Activated CD4-positive, alpha-beta T cell treated with anti-CD3 and anti-CD28 coated beads, Interleukin-2, Interleukin-6, amounts not matched to agents 100 ng/mL and 50 ng/mL, durations not matched to agents 16 hours and 8 hours (primary cell): Measurements from ENCODE around the gene RNF121.

ENCODE experiments used
- DNase-seq: peaks from one replicate; pipeline ENCODE4 v3.0.0-alpha.2; 2020

Gene RNF121

GRCh38 chr11:71935338-71935925, 6.6 kb downstream of the RNF121 start:
- DNase-seq, result no peak

- no peak for DNase-seq
Observed at GRCh38 chr11:71936825-71937224, 8.0 kb downstream of the RNF121 start.

GRCh38 chr11:71937826-71938225, 9.0 kb downstream of the RNF121 start:
- DNase-seq, result no peak

GRCh38 chr11:71940561-71941219, 11.8 kb downstream of the RNF121 start:
- no peak for DNase-seq

DNA sequence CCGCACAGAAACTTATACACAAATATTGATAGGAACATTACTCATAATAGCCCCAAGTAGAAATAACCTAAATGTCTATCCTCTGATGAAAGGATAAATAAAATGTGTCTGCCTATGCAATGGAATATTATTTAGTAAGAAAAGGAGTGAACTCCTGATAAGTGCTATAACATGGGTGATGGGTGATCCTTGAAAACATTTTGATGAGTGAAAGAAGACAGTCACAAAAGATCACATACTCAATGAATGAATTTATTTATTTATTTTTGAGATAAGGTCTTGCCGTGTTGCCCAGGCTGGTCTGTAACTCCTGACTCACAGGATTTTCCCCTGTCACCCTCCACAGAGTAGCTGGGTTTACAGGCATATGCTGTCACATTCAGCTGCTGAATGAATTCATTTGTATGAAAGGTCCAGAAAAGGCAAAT, 17.3 kb downstream of the RNF121 start:
- no peak for DNase-seq

DNA sequence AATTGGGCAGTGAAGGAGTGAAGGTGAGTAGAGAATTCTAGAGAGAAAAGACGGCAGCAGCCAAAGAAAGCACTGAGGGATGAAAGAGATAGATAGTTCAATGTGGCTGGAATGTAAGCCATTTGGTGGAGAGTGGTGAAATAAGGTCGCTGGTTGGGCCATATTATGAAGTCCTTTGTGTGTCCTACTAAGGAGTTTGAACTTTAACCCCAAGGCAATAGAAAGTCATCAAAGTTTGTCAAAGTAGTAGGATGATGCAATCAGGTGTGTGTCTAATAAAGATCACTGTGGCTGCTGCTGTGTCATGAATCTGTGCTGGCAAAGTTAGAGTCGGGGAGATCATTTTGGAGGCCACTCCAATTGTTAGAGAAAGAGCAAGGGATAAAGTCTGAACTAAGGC, 18.7 kb downstream of the RNF121 start:
- no peak for DNase-seq

GRCh38 chr11:71948314-71949027, 19.6 kb downstream of the RNF121 start:
- no peak for DNase-seq

- DNase-seq, result no peak
Observed at GRCh38 chr11:71949034-71949433, 20.2 kb downstream of the RNF121 start.

- DNase-seq, result no peak
Observed at GRCh38 chr11:71951741-71952310, 23.0 kb downstream of the RNF121 start.

- no peak for DNase-seq
Observed at GRCh38 chr11:71955898-71956456, 27.1 kb downstream of the RNF121 start.

DNA sequence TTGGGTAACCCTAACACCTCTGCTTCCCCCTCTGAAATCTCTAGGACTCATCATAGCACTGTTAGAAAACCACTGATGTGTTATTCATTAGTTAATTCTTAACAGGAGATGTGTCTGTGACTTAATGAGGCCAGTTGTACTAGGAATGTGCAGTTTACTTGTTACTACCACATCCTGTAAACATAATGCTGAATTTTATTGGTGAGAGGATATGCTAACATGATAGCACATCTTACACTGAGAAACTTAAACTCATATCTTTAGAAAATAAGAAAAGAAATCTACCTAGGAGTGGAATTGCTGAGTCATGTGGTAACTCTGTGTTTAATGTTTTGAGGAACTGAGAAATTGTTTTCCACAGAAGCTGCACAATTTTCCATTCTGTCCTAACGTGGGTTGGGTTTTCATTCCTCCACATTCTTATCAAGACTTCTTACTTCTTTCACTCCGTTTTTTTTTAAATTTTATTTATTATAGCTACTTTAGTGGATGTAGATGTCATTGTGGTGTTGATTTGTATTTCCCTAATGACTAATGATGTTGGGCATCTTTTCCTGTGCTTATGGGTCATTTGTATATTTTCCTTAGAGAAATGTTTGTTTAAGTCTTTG, 33.7 kb downstream of the RNF121 start:
- DNase-seq, result peak; percentile 16

- no peak for DNase-seq
Observed at GRCh38 chr11:71963468-71963867, 34.6 kb downstream of the RNF121 start.

- DNase-seq, result no peak
Observed at GRCh38 chr11:71964641-71965040, 35.8 kb downstream of the RNF121 start.

DNA sequence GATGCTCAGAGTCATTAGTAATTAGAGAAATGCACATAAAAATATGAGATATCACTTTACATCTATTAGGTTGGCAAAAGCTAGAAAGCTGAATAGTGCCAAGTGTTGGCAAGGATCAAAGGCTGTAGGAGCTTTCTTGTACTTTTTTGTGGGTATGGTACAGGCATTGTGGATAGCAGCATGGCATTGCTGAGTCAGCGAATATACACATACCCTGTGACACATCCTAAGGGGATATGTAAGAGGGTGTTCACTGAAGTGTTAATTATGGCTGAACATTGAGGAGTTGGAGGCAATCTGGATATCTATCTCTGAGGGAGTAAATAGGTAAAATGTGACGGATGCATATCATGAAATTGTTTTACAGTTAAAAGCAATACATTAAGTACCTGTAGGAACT, 42.8 kb downstream of the RNF121 start:
- DNase-seq, result no peak

DNA sequence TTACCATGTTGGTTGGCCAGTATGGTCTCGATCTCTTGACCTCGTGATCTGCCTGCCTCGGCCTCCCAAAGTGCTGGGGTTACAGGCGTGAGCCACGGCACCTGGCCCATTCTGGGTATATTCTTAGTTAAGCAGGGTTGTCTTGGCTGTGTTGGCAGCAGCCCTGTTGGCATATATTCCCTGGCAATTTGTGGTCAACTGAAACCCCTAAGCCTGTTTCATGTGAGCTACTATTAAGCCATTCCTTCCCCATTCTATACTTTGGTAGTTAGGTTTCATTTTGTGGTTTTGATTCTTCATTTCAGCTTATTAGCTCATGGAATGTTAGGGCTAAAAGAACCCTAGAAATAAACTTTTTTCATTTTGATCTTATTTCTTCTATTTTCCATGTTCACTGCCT, 47.7 kb downstream of the RNF121 start:
- DNase-seq, result no peak

- DNase-seq, result no peak
Observed at GRCh38 chr11:71977090-71977489, 48.2 kb downstream of the RNF121 start.

DNA sequence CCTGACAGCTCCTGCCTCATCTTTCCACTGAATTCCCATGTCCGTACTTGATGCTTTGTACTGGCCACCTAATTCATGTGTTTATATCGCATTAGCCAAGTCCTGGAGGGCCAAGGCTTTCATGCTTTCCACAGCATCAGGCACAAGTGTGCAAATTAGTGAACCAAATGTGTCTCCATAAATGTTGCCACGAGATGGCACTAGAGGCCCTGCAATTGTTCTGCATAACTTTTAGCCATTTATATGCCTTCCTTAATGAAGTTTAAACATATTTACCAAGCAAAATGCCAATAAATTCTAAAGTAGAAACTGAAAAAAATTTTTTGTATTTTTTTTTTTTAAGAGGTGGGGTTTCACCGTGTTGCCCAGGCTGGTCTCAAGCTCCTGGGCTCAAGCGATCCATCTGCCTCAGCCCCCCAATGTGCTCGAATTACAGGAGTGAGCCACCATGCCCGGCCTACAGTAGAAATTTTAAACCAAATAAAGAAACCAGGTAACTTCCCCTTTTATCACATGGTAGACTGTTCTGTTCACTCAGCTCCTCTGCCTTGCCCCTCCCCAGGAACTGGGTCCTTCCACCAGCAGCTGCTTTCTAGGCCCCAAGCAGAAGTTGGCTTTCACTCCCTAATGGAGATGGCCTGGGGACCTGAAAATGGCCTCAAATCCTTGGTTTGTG, 49.0 kb downstream of the RNF121 start:
- DNase-seq, result peak; percentile 60

GRCh38 chr11:71979094-71979493, 50.2 kb downstream of the RNF121 start:
- no peak for DNase-seq

- no peak for DNase-seq
Observed at GRCh38 chr11:71979602-71980001, 50.8 kb downstream of the RNF121 start.

DNA sequence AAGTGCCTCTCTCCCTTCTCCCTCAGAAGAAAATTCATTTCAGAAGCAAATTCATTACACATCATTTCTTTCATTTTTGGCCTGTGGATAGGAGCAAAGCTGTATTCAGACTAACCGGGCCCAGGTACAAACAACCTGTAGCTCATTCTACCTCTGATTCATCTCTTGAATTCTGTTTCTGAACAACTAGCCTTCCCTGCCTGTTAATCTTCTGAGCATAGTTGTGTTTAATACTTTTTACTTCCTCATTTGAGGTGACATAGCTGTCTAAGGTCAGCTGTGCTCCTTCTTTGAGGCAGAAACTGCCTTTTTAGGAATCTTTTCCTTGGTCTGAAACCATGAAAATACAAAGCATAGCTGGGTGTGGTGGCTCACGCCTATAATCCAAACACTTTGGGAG, 57.3 kb downstream of the RNF121 start:
- no peak for DNase-seq

DNA sequence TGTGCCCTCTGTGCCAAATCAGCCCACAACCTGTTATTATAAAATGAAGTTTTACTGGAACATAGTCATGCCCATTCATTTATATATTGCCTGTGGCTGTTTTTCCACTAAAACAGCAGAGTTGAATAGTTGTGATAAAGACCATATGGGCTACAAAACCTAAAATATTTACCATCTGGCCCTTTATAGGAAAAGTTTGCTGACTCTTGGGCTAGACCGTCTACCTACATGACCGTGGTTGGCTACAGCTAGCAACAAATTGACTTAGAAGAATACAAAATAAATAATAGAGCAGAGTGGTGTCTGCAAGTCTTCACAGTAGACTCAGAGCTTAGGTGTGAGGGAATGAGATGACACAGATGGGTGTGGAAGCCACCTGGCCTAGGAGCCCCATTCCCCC, 58.7 kb downstream of the RNF121 start:
- no peak for DNase-seq

DNA sequence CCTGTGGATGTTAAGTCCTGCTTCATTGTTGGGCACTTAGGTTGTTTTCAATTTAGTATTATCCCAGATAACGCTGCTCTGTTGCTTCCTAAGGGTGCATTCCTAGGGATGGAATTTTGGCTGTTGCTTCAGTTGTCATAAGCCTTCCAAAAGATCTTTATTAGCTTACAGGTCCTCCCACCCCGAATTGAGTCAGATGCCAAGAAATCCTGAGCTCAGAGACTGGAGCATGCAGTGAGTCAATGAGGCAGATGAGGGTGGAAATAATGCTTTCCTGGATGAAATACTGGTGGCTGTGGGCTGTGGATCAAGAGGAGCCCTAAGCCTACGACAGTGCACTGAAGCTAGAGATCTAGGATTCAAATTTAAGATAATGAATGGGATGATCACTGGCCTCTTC, 59.2 kb downstream of the RNF121 start:
- no peak for DNase-seq

GRCh38 chr11:71990701-71991100, 61.9 kb downstream of the RNF121 start:
- no peak for DNase-seq
